CD4-positive, alpha-beta T cell treated with Interleukin-15 for 4 hours (primary cell): ENCODE measurements around the gene MRC2.
"Not testable (repeated sequence)": the region's sequence is repeated elsewhere in the genome, so short reads cannot be mapped to it uniquely, and the experiment has no call there.

Experiments
- DNase-seq: peaks from one replicate; pipeline ENCODE4 v3.0.0-alpha.2; 2020; ENCODE audit warnings: low spot score

Gene MRC2

DNA sequence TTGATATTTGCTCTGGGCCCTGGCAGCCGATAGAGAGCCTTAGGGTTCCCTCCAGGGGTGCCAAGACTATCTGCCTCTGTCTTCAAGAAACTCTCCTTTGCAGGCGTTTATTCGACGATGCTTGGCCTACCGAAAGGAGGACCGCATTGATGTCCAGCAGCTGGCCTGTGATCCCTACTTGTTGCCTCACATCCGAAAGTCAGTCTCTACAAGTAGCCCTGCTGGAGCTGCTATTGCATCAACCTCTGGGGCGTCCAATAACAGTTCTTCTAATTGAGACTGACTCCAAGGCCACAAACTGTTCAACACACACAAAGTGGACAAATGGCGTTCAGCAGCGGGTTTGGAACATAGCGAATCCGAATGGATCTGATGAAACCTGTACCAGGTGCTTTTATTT, 15.2 kb upstream of the MRC2 start:
- DNase-seq = not testable (repeated sequence)

DNA sequence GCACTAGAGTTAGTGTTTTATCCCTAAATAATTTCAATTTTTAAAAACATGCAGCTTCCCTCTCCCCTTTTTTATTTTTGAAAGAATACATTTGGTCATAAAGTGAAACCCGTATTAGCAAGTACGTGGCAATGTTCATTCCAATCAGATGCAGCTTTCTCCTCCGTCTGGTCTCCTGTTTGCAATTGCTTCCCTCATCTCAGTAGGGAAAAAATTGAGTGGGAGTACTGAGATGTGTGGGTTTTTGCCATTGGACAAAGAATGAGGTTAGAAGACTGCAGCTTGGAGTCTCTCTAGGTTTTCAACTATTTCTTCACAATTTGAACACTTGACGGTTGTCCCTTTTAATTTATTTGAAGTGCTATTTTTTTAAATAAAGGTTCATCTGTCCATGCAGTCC, 14.4 kb upstream of the MRC2 start:
- DNase-seq = not testable (repeated sequence)

DNA sequence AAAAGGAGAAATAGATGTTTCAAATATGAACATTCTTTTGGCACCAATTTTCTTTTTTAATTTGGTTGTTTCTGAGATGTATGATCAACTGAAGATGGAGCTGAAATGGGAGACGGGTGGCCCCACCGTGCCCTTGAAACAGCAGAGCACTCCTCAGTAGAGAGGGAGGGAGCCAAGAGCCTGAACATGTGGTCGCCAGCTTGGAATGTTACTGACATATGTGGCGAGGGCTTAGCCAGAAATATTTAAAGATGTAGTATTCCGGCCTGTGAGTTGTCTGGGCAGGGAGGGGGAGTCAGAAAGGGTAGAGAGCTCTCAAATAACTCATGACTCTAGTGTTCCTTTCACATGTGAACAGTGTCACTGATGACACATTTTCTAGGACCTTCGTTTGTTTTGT, 13.3 kb upstream of the MRC2 start:
- no peak for DNase-seq

DNA sequence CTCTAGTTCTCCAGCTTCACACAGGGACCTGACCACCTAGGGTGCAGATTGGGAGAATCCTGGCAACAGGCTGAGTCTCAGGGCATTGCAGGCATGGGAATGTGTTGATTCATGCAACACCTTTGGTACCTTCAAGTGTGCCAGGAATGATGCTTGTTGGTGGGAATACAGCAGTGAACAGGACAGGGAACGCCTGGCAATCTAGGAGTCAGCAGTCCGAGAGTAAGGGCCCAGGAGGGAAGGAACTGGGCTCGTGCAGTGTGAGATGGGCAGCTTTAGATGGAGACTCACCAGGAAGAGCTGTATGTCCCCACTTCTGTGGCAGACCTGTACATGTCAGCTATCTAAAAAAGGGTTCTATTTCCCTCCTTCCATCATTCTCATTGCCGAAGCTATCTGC, 12.0 kb upstream of the MRC2 start:
- DNase-seq = no peak

GRCh38 chr17:62616993-62617893, 10.2 kb upstream of the MRC2 start:
- DNase-seq = no peak

- no peak for DNase-seq
These were observed 9.5 kb upstream of the MRC2 start for GRCh38 chr17:62617894-62618472.

- no peak for DNase-seq
These were observed 8.6 kb upstream of the MRC2 start for GRCh38 chr17:62618647-62619416.

DNA sequence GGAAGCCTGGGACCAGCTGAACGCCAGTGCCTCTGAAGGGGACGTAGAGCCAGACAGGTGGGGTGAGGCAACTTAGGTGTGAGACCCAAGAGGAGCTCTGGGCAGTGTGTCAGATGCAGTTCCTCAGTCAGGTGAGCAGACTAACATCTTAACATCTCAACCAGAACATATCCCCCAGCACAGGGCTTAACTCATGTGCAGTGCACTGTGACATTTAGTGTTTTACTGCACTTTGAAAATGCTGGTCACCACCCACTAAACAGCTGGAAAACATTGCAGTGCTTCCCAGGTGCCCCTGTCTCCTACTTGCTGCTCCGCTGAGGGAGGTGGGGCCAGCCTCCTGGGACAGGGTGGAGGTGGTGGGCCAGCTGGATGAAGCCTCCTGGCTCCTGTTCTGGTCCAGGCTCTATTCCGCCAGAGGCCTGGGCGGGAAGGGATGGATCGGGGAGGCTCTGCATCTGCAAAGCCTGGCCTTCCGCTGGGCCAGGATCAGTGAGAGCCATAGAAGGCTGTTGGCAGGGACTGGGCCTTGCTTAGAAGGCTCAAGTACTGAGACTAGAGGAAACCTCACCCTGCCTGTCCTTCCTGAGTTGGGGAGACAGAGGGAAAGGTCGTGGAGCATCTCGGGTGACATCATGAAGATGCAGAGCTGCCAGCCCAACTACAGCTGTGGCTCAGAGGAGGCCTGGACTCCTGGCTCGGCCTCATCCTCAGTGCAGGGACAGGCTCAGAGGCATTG, 7.9 kb upstream of the MRC2 start:
- no peak for DNase-seq

- DNase-seq = no peak
These were observed 6.2 kb upstream of the MRC2 start for GRCh38 chr17:62621223-62621622.

DNA sequence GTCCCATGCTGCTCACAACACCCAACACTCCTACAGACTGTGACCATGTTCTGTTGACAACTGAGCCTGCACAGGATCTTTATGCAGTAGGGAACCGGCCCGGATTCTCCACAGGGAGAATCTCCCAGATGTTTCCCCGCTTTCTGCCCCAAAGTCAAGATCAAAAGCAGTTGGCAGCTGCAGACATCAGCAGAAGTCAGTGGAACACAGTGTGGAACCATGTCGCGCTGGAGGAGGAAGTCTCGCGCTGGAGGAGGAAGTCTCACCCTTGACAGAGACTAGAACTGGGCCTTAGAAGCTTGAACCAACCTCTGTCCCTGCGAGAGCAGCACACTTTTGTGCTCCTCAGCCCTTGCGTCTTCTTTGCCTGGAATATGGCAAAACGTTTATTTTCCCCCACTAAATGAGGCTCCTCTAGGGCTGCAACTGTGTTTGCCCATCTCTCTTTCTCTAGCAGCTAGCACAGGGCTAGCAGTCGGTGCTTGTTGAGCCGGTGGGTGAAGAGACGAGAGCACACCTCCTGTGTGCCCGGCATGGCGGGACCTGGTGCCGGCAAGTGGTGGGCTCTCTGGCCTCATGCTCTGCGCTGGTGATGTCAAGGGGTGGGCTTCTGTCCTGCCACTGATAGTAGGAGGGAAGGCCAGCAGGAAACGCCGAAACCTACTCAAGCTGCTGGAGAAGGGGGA, 2.1 kb upstream of the MRC2 start:
- no peak for DNase-seq

- DNase-seq = no peak
These were observed 1.6 kb upstream of the MRC2 start for GRCh38 chr17:62625870-62626200.

DNA sequence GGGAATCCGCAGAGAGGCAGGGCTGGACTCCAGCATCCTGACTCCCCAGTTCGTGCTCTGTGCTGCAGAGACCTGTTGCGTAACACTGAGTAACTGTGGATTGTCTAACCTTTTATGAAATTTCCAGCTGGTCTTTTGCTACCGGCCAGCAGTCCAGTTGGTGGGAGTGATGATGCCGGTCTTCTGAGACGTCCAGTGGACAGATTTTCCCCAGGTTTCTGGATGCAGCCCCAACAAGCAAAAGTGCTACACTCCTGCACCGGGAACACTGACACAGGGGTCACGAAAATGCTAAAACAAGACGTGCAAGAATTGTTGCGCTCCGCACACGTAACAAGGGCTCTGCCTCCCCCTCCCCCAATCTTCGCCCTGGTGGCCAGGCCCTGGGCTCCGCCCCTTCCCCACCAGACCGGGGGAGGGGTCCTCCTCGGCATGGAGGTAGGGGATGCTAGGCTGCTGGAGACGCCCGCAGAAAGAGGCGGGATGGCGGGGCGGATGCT, 701 bp upstream of the MRC2 start:
- DNase-seq = no peak

DNA sequence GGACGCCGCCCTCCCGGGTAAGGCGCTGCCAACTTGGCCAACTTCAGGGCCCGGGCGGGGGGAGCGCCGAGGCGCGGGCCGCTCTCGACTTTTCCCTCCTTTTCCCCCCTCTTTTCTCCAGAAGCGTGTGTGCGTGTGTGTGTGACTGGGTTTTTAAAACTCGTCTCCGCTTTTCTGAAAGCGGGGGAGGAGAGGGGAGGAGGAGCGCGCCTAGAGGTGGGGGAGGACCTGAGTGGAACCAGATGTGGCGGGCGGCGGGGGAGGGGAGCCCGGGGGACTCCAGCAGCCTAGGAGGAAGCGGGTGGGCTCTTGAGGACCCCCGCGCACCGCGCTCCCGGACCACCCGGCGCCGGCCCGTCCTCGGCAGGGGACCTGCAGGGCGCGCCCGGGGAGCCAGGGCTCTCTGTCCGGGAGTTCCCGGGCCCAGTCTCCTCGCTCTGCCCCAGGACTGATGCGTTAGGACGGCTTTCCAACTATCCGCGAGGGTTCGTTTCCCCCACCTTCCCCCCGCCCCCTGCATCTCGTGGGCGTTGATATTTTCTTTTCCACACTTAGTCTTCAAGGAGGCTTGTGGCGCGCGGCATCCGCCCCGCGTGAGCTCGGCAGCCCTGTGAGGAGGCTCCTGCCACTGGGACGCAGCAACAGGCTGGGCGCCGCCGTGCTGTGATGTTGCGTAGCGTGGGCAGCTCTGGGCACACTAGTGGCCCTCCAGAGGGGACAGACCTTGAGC, 599 bp downstream of the MRC2 start:
- DNase-seq = no peak

GRCh38 chr17:62628831-62629555, 1.5 kb downstream of the MRC2 start:
- DNase-seq = no peak

DNA sequence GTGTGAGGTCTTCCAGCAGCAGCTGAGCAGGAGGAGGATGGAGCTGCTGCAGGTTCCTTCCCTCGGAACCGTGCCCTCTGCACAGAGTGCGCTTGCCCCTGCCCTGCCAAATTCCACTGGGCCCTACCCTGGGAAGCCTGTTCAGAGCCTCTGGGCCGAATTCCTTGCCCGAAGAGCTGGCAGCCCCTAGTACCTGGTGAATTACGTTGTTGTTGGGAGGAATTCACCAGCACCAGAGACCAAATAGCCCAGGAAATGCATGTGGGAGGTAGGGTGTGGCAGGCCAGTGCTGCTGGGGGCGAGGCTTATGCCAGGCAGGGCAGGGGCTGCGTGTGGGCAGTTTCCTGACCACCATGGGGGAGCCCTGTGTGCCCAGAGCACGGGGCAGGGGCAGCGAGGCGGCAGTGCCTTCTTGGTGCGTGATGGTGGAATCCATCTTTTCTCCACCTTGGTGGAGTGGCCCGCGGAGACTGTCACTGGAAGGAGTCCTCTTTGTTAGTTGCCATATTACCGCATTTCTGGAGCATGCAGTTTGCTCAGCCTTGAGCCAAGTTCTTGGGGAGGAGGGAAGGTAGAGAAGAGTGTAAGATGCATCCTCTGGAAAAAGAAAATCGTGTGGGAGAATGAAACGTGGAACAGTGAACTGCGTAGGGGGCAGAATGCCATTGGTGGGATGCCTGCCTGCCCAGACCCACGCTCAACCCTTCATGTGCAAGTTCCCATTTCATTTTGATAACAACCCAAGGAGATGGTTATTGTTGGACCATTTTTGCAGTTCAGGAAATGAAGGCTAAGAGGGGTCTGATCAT, 2.3 kb downstream of the MRC2 start:
- DNase-seq = no peak

GRCh38 chr17:62630365-62631085, 3.1 kb downstream of the MRC2 start:
- no peak for DNase-seq

GRCh38 chr17:62631086-62631935, 3.8 kb downstream of the MRC2 start:
- no peak for DNase-seq
